Body of pancreas (tissue), 4 donors: ENCODE data around the gene OTUD3.

Source experiments
- POLR2A ChIP-seq, 3 donors: fragments of 450-650 bp; IDR thresholded peaks; one replicate each; pipeline ENCODE4 v1.6.1; 2016; ENCODE audit warnings: antibody characterized with exemption in 3 of 3, mild to moderate bottlenecking in 2 of 3
- TF ChIP-seq, protein P1 (sequence below), 7 experiments: fragments of 450-650 bp in 4 of 7; fragments of 200-600 bp in 3 of 7; sonication (generic) in 3 of 7; IDR thresholded peaks; one replicate each; pipeline ENCODE4 v1.5.1; 2016 to 2019; ENCODE audit warnings: antibody characterized with exemption in 7 of 7

DNA sequence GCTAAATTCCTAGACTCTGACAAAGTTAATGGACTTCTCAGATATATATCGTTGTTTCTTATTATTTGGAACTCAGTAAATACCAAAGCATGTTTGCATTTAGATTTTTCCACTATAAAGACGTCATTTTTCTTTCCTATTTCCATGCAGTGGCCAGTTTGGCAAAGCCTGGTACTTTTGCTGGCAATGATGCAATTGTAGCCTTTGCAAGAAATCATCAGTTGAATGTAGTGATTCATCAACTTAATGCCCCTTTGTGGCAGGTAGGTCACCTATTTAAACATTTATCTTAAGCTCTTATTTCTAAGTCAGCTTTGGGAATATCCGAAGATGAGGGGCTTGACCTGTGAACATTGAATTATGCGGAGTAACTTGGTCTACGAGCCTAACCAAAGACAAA is 12.0 kb downstream of the OTUD3 start:
- TF ChIP-seq, protein P1, sequence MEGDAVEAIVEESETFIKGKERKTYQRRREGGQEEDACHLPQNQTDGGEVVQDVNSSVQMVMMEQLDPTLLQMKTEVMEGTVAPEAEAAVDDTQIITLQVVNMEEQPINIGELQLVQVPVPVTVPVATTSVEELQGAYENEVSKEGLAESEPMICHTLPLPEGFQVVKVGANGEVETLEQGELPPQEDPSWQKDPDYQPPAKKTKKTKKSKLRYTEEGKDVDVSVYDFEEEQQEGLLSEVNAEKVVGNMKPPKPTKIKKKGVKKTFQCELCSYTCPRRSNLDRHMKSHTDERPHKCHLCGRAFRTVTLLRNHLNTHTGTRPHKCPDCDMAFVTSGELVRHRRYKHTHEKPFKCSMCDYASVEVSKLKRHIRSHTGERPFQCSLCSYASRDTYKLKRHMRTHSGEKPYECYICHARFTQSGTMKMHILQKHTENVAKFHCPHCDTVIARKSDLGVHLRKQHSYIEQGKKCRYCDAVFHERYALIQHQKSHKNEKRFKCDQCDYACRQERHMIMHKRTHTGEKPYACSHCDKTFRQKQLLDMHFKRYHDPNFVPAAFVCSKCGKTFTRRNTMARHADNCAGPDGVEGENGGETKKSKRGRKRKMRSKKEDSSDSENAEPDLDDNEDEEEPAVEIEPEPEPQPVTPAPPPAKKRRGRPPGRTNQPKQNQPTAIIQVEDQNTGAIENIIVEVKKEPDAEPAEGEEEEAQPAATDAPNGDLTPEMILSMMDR (IDR thresholded peaks at IDR 0.05): no peak
- TF ChIP-seq POLR2A (IDR thresholded peaks at IDR 0.05): no peak
